GM11168 (cell line): ENCODE data around the gene TBCD.

Source experiments
- in situ Hi-C: fragments of 300-500 bp; cut with MboI; formaldehyde crosslinking; loops from one replicate; pipeline ENCODE4 v1.12.0; 2022; ENCODE audit warnings: low sequenced_read_pairs; ENCODE audit not compliant: unreplicated experiment

The TBCD gene

GRCh38 chr17:82911822-82912221 lies 160.0 kb downstream of the TBCD start:
- in situ Hi-C loops = no loop called here

GRCh38 chr17:82912484-82913089 lies 160.7 kb downstream of the TBCD start:
- in situ Hi-C loops = no loop called here

DNA sequence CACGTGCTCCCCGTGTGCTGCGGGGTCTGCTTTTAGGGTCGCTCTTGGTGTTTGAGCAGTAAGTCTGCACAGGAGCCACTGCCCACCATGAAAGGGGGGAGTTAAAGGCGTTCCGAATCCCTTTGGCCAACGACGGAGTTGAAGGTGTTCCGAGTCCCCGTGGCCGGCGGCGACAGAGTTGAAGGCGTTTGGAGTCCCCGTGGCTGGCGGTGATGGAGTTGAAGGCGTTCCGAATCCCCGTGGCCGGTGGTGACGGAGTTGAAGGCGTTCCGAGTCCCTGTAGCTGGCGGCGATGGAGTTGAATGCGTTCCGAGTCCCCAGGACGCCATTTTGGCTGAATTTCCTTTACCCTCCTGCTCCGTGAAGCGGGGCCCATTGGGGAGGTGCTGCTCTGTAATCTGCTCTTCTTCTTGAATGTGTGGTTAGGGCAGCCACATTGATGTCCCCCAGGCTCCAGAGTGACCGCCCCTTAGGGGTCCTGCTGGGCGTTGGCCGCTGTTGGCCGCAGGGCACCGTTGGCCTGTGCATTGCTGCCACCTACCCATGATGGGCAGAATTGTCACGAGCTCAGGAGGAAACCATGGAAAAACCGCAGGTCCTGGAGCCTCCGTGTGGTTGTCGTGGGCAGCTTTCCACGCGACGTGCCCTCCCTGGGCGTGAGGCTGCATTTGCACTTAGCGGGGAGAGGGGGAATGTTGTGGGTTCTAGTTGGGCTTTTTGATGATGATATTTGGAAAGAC lies 161.6 kb downstream of the TBCD start:
- in situ Hi-C loops = no loop called here

- in situ Hi-C loops = no loop called here
These were observed 162.5 kb downstream of the TBCD start for GRCh38 chr17:82914375-82914774.

GRCh38 chr17:82915010-82915756 lies 163.3 kb downstream of the TBCD start:
- in situ Hi-C loops = no loop called here

DNA sequence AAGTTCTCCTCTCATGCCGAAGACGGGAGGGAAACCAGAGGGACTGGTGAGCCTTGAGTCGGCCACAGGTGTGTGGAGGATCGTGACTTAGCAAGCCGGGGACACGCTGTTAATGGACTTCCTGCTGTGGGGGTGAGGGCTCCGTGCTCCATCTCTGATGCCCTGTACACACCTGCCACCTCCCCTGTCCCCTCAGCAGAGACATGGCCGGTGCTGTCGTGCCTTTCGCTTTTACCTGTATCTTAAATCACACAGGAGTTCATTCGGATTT lies 163.8 kb downstream of the TBCD start:
- in situ Hi-C loops = no loop called here

GRCh38 chr17:82917699-82918345 lies 166.0 kb downstream of the TBCD start:
- in situ Hi-C loops = no loop called here

- in situ Hi-C loops = no loop called here
These were observed 166.6 kb downstream of the TBCD start for GRCh38 chr17:82918508-82918907.

- in situ Hi-C loops = no loop called here
These were observed 168.3 kb downstream of the TBCD start for GRCh38 chr17:82920150-82920549.

DNA sequence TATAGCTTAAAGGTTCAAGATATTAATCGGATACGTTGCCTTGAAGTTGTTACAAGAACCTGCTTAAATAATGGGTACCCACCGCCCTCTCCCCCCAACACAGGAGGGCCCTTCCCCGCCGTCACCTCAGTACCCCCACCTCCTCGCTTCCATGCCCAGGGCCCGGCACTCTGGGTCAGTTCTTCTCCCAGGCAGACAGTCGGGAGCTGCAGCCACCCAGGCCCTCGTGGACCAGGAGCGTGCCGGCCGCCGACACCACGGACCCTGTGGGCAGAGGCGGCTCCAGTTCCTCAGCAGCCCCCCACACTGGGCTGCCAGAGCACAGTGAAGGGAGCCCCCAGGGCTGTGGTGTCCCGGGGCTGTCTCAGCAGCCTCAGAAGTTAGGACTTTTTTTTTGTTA lies 168.8 kb downstream of the TBCD start:
- in situ Hi-C loops = no loop called here

GRCh38 chr17:82921426-82921825 lies 169.6 kb downstream of the TBCD start:
- in situ Hi-C loops = no loop called here

DNA sequence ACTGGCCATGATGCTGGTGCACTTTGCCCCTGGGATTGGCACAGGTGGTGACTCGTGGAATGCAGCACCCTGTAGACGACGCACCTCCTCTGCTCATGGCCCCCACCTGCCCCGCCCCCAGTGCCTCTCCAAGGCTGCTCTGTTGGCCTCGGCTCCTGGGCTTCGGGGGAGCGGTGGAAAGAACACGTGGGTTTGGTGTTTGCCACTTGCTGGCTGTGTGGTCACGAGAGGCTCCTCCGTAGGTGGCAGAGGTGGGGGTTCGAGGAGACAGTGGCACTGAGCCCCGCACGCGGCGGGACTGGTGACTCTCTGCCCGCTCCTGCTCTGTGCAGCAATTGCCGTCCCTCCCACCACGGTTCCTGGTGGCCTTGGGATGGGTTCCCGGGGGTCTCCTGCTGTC lies 170.8 kb downstream of the TBCD start:
- in situ Hi-C loops = no loop called here

DNA sequence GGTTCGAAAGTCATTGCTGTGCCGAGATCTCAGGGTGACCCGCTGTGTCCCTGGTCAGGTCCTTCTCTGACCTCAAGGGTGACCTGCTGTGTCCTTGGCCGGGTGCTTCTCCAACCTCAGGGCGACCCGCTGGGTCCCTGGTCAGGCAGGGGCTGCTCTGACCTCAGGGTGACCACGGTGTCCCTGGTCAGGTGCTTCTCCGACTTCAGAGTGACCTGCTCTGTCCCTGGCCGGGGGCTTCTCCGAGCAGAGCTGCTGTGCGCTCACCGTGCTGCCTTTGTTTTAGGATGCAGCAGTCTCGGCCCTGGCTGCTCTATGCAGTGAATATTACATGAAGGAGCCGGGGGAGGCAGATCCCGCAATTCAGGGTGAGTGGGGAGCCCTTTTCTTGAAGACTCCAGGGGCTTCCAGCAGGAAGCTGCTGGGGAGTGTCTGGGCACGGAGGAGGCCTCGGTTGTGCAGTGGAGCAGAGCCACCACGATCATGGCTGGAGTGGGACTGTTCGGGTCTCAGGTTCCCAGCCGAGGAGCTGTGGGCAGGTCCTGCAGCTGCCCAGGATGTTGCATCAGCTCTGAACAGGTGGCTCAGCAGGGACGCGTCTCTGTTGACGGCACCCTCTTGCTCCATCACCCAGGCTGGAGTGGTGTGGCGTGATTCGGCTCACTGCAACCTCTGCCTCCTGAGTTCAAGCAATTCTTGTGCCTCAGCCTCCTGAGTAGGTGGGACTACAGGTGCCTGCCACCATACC lies 171.7 kb downstream of the TBCD start:
- in situ Hi-C loops = no loop called here

- in situ Hi-C loops = no loop called here
These were observed 172.3 kb downstream of the TBCD start for GRCh38 chr17:82924214-82924613.

- in situ Hi-C loops = no loop called here
These were observed 172.9 kb downstream of the TBCD start for GRCh38 chr17:82924812-82925211.

DNA sequence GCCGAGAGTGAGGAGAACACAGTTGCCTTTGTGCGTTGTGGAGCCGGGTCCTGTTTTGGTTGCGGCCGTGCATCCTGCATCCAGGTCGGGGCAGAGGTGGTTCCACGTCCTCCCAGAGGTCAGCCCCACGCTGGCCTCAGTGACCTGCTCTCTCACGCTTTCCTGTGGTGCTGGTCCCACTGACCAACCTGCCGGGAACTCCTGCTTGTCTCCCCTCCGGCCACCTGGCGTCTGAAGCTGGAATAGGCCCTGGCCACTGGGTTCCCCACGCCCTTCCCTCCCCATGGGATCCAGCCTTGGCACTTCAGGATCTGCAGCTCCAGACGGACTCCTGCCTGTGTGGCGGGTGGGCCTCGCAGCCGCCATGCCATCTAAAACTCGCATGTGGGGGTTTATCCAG lies 173.5 kb downstream of the TBCD start:
- in situ Hi-C loops = no loop called here

DNA sequence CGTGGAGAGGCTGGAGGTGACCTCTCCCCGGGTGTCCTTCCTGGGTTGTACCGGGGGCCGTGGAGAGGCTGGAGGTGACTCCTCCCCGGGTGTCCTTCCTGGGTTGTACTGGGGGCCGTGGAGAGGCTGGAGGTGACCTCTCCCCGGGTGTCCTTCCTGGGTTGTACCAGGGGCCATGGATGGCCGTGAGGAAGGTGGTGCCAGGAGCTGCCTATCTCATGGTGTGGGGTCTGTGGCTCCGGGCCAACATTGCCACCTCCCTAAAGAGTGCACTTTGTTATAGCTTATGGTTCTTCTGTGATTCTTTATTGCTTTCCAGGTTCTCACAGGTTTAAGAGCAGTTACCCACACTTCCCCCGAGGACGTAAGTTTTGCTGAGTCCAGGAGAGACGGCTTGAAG lies 174.2 kb downstream of the TBCD start:
- in situ Hi-C loops = no loop called here

GRCh38 chr17:82926716-82927115 lies 174.9 kb downstream of the TBCD start:
- in situ Hi-C loops = no loop called here

DNA sequence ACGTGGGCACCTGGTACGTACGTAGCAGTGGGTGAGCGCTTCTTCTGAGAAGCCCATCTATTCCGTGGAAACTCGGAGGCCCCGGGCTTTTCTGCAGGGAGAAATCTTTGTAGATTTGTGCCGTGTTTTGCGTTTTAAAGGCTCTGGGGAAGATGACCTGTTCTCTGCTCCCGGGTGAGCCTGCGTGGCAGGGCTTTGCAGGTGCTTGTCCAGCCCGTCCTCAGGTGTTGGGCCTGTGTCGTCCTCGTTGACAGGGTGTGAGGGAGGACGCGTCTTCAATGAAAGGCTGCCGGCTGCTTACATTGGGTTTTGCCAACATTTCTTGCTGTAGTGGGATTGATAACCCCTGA lies 175.4 kb downstream of the TBCD start:
- in situ Hi-C loops = no loop called here
